PC-9 (cell line): Measurements from ENCODE around the gene LCE3A. TPM values are rescaled to one million over a fixed set of nuclear protein-coding genes. Genes with fewer than 3 reads are reported as not detected.

Source experiments
- BruUV-seq: library from RNA; stranded (reverse); fragments of 400-500 nt; replicated peaks from 2 replicates; lab custom pipeline; 2021; lab: Mats Ljungman, UMichigan
- CTCF ChIA-PET: fragments of 300-600 bp; sonication (Branson Sonifier 250); formaldehyde crosslinking; loops from one replicate; lab custom pipeline; 2022; ENCODE audit warnings: antibody characterized with exemption; lab: Charles Lee
- POLR2A ChIA-PET: fragments of 300-600 bp; sonication (Branson Sonifier 250); formaldehyde crosslinking; loops from one replicate; lab custom pipeline; 2022; ENCODE audit warnings: antibody characterized with exemption; ENCODE audit not compliant: unreplicated experiment; lab: Charles Lee
- DNase-seq, 2 experiments: peaks; one replicate each; pipeline versions ENCODE4 v3.0.0 to v3.0.0-alpha.2; 2015 to 2022; ENCODE audit warnings: mixed read lengths in 1 of 2
- H2AFZ ChIP-seq: fragments of 200-600 bp; sonication (generic); 2 replicates; pipeline ENCODE4 v1.8.1; 2017; ENCODE audit warnings: antibody characterized with exemption
- H3F3A ChIP-seq: fragments of 200-600 bp; sonication (generic); 2 replicates; pipeline ENCODE4 v1.8.1; 2017; ENCODE audit warnings: antibody characterized with exemption, mild to moderate bottlenecking, low read depth; ENCODE audit not compliant: insufficient read depth
- H3K27ac ChIP-seq: fragments of 200-600 bp; sonication (generic); 2 replicates; pipeline ENCODE4 v1.6.1; 2016; ENCODE audit warnings: mixed run types
- H3K27me3 ChIP-seq: fragments of 200-600 bp; sonication (generic); 2 replicates; pipeline ENCODE4 v1.6.1; 2016; ENCODE audit warnings: low read depth, mixed run types; ENCODE audit not compliant: insufficient read depth
- H3K36me3 ChIP-seq: fragments of 200-600 bp; sonication (generic); 2 replicates; pipeline ENCODE4 v1.6.1; 2016; ENCODE audit warnings: low read depth, mixed run types
- H3K4me1 ChIP-seq: fragments of 200-600 bp; sonication (generic); replicated peaks from 2 replicates; pipeline ENCODE4 v1.6.1; 2016; ENCODE audit warnings: mixed run types; ENCODE audit not compliant: insufficient read depth
- H3K4me2 ChIP-seq: fragments of 200-600 bp; sonication (generic); 2 replicates; pipeline ENCODE4 v1.6.1; 2017; ENCODE audit warnings: mixed run types
- H3K4me3 ChIP-seq: fragments of 200-600 bp; sonication (generic); 2 replicates; pipeline ENCODE4 v1.6.1; 2016; ENCODE audit warnings: mixed run types
- H3K79me2 ChIP-seq: fragments of 200-600 bp; sonication (generic); 2 replicates; pipeline ENCODE4 v1.6.1; 2017; ENCODE audit warnings: low read depth, mixed run types
- H3K9me2 ChIP-seq: fragments of 200-600 bp; sonication (generic); 2 replicates; pipeline ENCODE4 v1.8.1; 2017; ENCODE audit warnings: mild to moderate bottlenecking; ENCODE audit not compliant: insufficient read depth
- H3K9me3 ChIP-seq: fragments of 200-600 bp; sonication (generic); 2 replicates; pipeline ENCODE4 v1.8.1; 2016; ENCODE audit warnings: low read depth; ENCODE audit not compliant: insufficient read depth
- H4K20me1 ChIP-seq: fragments of 200-600 bp; sonication (generic); 2 replicates; pipeline ENCODE4 v1.8.1; 2017; ENCODE audit not compliant: insufficient read depth
- EZH2 ChIP-seq: fragments of 200-600 bp; sonication (generic); IDR thresholded peaks from 2 replicates; pipeline ENCODE4 v1.8.0; 2017; ENCODE audit warnings: antibody characterized with exemption, low read depth
- intact Hi-C: fragments of 100-400 bp; cut with micrococcal nuclease; formaldehyde crosslinking; loops from one replicate; pipeline ENCODE4 v1.10.0; 2022; ENCODE audit not compliant: unreplicated experiment
- total RNA-seq: library from RNA; stranded (reverse); gene quantifications from 2 replicates; pipeline ENCODE4 v1.2.3, GENCODE V29; 2021
- TF ChIP-seq, protein P1 (sequence below): fragments of 200-600 bp; sonication (generic); conservative IDR thresholded peaks from 2 replicates; pipeline ENCODE4 v1.6.1; 2017; ENCODE audit warnings: mixed run types, antibody characterized with exemption, mild to moderate bottlenecking, moderate library complexity

The LCE3A gene
- total RNA-seq, 1 experiment from 2014 or later, result not detected

DNA sequence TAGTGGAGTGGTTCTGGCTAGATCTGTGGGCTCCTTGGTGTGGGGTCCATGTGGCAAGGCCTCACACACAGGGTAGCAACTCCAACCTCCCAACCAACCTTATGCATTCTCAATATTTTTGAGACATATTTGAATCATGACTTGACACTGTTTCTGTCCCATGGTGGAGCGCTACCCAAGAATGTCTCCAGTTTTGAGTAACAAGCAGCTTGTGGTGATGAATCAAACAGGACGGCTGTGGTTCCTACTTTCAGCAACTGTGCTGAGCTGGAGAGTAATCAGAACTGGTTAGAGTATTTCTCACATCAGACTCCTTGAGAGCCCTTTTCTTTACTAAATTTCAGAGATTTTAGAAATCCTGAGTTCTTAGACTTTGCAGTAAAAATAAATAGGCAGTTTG is 45.7 kb downstream of the LCE3A start:
- ChIA-PET POLR2A (no interaction called here), CTCF (no interaction called here)
- BruUV-seq, result no TSS peak
- H3K4me3 ChIP-seq, result no peak overlapping the region
- no peaks in the 10 kb centered on the region for H3K36me3 ChIP-seq
- no peak overlapping the region for H3K27ac ChIP-seq
- no peaks in the 10 kb centered on the region for H3K4me1 ChIP-seq
- no peaks in the 10 kb centered on the region for H3K9me3 ChIP-seq
- H3K79me2 ChIP-seq, result no peaks in the 10 kb centered on the region
- TF ChIP-seq, protein P1, sequence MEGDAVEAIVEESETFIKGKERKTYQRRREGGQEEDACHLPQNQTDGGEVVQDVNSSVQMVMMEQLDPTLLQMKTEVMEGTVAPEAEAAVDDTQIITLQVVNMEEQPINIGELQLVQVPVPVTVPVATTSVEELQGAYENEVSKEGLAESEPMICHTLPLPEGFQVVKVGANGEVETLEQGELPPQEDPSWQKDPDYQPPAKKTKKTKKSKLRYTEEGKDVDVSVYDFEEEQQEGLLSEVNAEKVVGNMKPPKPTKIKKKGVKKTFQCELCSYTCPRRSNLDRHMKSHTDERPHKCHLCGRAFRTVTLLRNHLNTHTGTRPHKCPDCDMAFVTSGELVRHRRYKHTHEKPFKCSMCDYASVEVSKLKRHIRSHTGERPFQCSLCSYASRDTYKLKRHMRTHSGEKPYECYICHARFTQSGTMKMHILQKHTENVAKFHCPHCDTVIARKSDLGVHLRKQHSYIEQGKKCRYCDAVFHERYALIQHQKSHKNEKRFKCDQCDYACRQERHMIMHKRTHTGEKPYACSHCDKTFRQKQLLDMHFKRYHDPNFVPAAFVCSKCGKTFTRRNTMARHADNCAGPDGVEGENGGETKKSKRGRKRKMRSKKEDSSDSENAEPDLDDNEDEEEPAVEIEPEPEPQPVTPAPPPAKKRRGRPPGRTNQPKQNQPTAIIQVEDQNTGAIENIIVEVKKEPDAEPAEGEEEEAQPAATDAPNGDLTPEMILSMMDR, result no peak
- no peak for TF ChIP-seq EZH2
- intact Hi-C loops, result no loop called here
- no peak overlapping the region for H3K4me2 ChIP-seq
- H3F3A ChIP-seq, result no peaks in the 10 kb centered on the region
- no peaks in the 10 kb centered on the region for H3K9me2 ChIP-seq
- no peak for DNase-seq
- no peaks in the 10 kb centered on the region for H4K20me1 ChIP-seq
- H2AFZ ChIP-seq, result no peak overlapping the region
- peaks cover 10% of the 10 kb centered on the region; the same call in 1 of the 2 replicates for H3K27me3 ChIP-seq

Other genes with a start within 250 kb of the LCE3A start
- not detected in 2 replicates for gene CRNN, start 208.8 kb downstream of the LCE3A start, total RNA-seq
- gene LCE5A, start 112.3 kb downstream of the LCE3A start, total RNA-seq, result not detected in 2 replicates
- not detected in 2 replicates for gene CRCT1, start 108.6 kb downstream of the LCE3A start, total RNA-seq
- gene LCE3E, start 56.3 kb downstream of the LCE3A start, total RNA-seq, result not detected in 2 replicates
- gene LCE3D, start 42.6 kb downstream of the LCE3A start, total RNA-seq, result not detected in 2 replicates
- not detected in 2 replicates for gene LCE3C, start 22.9 kb downstream of the LCE3A start, total RNA-seq
- gene LCE3B, start 9.3 kb downstream of the LCE3A start, total RNA-seq, result not detected in 2 replicates
- gene LCE2D, start 40.3 kb upstream of the LCE3A start, total RNA-seq, result not detected in 2 replicates
- not detected in 2 replicates for gene LCE2C, start 52.2 kb upstream of the LCE3A start, total RNA-seq
- not detected in 2 replicates for gene LCE2B, start 63.0 kb upstream of the LCE3A start, total RNA-seq
- not detected in 2 replicates for gene LCE2A, start 75.2 kb upstream of the LCE3A start, total RNA-seq
- not detected in 2 replicates for gene LCE4A, start 85.1 kb upstream of the LCE3A start, total RNA-seq
- gene KPRP, start 134.9 kb upstream of the LCE3A start, total RNA-seq, result not detected in 2 replicates
- gene LCE1F, start 152.0 kb upstream of the LCE3A start, total RNA-seq, result not detected in 2 replicates
- not detected in 2 replicates for gene LCE1E, start 163.2 kb upstream of the LCE3A start, total RNA-seq
- gene LCE1D, start 173.6 kb upstream of the LCE3A start, total RNA-seq, result not detected in 2 replicates
- gene LCE1C, start 183.5 kb upstream of the LCE3A start, total RNA-seq, result not detected in 2 replicates
- not detected in 2 replicates for gene LCE1B, start 188.9 kb upstream of the LCE3A start, total RNA-seq
- gene LCE1A, start 204.4 kb upstream of the LCE3A start, total RNA-seq, result not detected in 2 replicates
- not detected in 2 replicates for gene LCE6A, start 219.8 kb upstream of the LCE3A start, total RNA-seq
- gene LCE7A, start 236.9 kb upstream of the LCE3A start, total RNA-seq, result not detected in 2 replicates